ENCODE data around the gene SERP1.
"Not testable (repeated sequence)": the region's sequence is repeated elsewhere in the genome, so short reads cannot be mapped to it uniquely, and the experiment has no call there.

SERP1 gene

DNA sequence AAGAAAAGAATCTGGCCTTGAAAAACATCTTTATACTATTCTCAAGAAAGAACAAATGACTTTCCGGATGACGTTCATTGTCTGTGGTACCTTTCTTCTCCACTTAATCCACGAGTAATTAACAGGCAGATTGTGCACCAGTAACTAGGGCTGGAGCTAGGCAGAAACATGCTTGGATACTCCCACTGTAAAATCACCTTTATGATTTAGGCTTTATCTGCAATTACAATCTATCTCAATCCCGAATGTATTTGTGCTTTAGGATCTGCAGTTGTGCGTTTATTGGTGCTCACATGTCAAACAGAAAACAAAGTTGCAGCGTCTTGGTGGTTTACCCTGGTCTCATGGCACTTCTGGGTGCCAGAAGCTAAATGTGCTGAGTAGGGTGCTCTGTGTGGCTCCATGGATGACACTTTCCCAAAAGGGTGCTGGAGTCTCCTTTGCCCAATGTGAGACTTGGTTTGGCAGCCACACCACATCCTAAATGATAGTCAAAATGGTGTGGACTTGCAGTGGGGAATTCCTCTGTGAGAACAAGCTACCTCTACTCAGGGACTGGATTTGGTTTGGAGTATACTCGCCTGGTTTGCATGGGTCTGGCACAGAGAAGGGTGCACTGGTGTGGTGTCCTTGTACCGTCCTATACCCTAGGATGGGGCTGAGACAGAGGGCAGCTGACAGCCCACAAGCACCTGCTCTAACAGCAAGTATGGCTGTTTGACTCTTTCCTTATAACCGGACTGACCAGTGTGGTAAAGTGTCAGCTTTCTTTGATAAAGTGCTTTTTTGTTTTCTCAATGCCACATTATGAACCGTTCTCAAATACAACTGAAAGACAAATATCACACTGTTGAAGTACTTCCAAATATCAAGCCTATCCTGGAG, 7.7 kb downstream of the SERP1 start:
- DNase-seq = no peak

DNA sequence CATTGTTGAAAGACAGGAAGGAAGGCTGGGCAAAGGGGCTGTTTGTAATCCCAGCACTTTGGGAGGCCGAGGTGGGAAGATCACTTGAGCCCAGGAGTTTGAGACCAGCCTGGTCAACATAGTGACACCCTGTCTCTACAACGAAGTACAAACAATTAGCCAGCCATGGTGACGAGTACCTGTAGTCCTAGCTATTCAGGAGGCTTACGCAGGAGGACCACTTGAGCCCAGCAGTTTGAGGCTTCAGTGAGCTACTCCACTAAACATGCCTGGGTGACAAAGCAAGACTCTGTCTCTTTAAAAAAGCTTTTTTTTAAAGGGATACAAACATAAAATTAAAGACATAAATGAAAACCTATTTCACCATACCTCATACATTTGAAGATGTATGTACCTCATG, 11.1 kb downstream of the SERP1 start:
- no peak for DNase-seq

DNA sequence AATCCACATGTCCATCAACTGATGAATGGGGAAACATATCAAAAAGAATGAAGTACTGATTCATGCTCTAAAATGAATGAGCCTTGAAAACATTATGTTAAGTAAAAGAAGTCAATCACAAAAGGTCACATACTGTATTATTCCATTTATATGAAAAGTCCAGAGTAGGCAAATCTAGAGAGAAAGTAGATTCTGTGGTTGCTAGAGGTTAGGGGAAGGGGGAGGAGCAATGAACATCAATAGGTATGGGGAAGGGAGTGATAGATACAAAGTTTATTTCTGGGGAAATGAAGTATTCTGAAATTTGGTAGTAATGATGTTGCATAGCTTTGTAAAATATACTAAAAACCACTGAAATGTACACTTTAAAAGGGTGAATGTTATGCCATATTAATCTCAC, 14.5 kb downstream of the SERP1 start:
- DNase-seq = peak in 1 of 5 experiments; percentile 52

DNA sequence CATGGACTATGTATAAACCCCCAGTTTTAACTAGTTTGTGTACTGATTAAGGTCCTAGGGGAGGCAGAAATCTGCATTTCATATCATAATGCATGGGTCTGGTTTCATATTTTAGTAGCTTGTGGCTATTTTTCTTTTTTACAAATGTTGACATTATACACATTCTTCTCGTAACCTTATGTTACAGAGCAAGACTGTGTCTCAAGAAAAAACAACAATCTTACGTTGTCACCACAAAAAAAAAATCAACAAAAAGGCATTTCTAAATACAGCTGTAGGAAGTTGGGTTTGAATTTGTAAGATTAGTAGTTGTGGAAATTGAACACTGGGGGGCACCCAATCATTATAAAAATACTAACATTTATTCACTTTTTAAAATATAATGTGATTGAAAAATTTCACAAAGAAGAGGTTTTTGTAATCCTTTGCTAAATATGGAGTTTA, 17.9 kb downstream of the SERP1 start:
- peak in 1 of 5 experiments; percentile 44 for DNase-seq

DNA sequence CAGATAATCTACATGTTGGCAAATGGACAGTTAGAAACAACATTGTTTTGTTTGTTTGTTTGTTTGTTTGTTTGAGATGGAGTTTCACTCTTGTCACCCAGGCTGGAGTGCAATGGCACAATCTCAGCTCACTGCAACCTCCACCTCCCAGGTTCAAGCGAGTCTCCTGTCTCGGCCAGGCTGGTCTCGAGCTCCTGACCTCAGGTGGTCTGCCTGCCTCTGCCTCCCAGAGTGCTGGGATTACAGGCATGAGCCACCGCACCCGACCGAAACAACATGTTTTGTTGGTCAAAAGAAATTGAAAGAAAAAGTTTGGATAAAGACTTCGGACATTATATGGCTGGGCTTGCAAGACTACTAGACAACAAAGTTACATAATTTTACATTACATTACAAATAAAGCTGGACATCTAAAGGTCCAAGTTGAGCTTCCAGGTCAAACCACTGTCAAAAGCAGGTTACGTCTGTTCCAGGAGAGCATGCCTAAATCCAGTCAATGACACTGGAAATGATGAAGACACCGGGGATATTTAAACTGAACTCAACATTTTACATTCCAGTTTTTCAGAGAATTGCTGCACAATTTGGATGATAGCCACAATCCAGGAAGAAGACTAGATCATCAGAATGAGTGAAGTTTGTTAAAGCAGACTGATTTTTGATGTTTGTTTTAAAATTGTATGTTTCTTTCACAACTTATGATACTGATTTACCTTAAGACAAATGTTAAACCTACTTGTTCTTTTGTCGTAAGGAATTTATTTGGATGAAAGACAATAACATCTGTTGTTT, 18.6 kb downstream of the SERP1 start:
- no peak for DNase-seq

DNA sequence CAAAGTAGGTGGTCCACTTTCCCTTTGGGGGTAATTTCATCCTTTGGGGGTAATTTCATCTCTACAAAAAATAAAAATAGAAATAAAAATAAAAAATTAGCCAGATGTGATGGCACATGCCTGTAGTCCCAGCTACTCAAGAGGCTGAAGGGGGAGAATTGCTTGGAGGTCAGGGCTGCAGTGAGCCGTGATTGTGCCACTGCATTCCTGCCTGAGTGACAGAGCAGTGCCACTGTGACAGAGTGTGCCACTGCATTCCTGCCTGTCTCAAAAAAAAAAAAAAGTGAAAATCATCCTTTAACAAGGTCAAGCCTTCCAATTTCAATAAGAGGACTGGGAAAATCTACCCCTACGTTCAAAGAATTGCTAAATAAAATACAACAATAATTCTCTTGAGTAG, 22.8 kb downstream of the SERP1 start:
- no peak for DNase-seq

DNA sequence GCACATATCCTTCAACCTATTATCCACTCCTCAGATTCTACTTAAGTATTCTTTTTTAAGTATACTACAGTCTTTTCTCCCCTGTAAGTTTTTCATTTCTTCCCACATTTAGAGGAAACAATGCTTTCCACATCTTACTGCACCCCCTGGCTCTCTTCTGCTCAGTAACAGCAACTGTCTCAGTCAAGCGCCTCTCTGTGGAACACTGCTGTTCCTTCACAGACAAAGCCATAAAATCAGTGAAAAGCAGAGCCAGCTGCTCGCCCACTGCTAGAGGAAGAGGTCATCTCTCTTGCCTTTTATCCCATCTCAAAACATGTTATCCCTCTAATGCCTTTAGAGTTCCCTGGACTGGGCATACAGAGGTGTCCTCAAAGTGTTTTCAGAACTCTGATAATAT, 24.8 kb downstream of the SERP1 start:
- no peak for DNase-seq

DNA sequence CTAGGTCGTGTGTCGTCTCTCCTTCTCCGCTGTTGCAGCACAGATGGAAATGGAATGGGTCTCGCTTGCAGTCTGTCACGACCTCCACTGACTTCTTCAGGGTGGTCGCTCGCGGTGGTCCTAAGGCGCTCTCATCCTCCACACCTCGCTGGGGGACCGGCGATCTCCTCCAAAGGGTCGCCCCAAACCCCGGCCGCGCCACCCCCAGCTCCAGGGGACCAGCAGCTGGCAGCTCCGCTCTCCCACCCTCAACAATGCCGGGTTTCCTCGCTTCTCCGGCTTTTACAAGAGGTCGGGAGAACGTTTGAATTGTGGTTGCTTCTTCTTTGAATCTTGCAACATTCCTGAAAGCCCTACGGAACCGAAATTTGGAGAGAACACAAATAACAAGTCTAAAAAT, 25.9 kb downstream of the SERP1 start:
- no peak for DNase-seq

DNA sequence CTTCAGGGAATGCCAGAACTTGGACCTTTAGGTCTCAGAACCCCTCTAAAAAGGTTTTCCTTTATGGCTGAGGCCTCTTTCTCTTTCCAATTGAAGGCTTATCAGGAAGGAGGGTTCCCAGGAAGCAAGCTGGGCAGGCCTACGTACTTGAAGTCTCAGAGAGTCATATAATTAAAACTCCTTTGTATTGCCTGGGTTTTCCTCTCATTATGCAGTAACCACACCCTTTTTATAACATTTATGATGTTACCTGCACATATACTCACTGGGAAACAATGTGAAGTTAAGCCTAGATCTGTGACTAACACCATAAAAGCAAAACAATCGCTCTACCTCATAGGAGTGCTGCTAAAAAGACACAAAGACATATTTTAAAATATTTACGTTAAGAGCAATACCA, 27.3 kb downstream of the SERP1 start:
- DNase-seq = no peak

DNA sequence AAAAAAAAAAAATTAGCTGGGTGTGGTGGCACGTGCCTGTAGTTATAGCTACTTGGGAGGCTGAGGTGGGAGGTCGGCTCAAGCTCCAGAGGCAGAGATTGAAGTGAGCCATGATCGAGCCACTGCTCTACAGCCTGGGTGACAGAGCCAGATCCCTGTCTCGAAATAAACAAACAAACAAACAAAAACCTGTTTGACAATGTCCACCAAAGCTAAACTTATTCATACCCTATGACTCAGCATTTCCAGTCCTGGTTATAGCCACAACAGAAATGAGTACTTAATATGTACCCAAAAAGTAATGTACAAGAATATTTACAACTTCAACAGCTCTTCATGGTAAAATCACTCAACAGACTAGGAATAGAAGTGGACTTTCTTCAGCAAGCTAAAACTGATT, 31.1 kb downstream of the SERP1 start:
- DNase-seq = peak in 1 of 5 experiments; percentile 17

DNA sequence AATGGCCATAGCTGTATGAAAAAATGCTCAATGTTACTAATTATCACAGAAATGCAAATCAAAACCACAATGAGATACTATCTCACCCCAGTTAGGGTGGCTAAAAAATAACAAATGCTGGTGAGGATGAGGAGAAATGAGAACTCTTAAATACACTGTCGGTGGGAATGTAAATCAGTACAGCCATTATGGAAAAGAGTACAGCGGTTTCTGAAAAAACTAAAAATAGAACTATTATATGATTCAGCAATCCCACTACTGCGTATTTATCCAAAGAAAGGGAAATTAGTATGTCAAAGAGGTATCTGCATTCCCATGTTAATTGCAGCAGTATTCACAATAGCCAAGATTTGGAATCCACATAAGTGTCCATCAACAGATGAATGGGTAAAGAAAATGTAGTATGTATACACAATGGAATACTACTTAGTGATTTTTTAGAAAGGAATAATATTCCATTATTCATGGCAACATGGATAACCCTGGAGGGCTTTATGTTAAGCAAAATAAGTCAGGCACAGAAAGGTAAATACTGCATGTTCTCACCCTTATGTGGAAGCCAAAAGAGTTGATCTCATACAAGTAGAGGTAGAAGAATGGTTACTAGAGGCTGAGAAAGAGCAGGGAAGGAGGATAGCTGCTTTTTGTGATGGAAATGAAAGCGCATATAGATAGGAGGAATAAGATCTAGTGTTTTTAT, 35.0 kb downstream of the SERP1 start:
- no peak for DNase-seq

DNA sequence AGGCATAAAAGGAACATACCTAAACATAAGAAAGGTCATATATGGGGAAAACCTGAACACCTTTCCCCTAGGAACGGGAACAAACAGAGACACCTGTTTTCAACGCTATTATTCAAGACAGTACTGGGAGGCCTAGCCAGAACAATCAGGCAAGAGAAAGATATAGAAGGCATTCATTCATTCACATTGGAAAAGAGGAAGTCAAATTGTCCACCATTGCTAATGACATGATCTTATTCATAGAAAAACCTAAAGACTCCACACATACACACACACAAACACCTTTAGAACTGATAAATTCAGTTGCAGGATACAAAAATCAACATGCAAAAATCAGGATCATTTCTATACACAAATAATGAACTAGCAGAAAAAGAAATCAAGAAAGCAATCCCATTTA, 36.5 kb downstream of the SERP1 start:
- no peak for DNase-seq

DNA sequence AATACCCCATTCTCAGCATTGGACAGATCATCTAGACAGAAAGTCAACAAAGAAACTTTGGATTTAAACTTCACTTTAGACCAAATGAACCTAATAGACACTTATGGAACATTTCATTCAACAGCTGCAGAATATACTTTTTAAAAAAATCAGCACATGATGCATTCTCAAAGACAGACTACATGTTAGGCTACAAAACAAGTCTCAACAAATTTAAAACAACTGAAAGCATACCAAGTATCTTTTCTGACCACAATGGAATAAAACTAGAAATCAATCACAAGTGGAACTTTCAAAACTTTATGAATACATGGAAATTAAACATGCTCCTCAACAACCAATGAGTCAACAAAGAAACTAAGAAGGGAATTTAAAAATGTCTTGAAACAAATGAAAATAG, 37.9 kb downstream of the SERP1 start:
- DNase-seq = no peak

DNA sequence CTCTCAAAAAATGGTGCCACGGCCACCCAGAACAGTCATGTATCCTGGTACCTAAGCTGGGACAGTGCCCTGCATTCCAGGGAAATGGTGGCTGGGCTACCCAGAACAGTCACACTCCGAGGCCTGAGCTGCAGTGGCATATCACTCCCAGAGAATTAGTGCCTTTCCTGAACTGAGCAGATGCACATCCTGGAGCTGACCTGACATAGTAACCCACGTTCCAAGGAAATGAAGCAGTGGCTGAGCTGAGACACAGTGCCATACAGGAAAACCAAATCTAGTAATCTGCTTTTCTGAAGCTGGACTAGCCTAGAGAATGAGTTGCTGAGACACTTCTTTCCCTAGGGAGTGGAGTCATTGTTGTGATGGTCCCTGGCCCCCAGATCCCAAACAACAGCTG, 41.8 kb downstream of the SERP1 start:
- no peak for DNase-seq

DNA sequence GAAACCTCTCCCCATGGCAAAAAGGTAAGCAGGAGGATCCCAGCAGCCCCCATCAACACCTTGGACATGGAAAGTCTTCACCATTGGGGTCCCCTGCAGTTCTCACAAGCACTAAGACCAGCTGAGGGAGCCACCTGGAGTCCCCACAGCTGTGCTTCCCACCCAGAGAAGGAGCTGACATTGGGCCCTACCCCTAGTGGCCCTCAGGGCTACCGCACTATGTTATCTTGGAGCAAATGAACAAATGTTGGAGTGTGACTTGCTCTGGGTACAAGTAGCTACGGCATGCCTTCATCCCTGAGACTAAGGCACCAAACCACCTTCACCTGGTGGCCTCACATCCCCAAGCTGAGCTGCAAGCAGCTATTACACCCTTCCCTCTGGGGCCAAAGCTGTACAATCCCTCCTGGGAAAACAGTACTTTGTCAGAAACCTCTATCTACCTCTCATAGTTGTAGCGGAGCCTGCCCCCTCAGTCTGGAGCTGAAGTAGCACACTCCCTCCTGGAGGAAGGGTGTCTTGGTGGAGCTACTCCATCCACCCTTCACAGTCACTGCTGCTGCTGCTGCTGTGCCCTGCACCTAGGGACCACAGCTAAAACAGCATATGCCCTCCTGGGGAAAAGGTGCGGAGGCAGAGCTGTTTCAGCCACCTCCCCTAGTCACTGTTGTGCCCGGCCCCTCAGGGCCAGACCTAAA, 42.7 kb downstream of the SERP1 start:
- DNase-seq = no peak

DNA sequence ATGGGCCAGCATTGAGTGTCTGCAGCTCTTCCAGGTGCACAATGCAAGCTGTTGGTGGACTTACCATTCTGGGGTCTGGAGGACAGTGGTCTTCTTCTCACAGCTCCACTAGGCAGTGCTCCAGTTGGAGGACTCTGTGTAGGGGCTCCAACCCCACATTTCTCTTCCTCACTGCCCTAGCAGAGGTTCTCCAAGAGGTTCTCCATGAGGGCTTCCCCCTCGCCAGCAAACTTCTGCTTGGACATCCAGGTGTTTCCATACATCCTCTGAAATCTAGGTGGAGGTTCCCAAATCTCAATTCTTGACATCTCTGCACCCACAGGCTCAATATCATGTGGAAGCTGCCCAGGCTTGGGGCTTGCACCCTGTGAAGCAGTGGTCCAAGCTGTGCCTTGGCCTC, 45.3 kb downstream of the SERP1 start:
- not testable (repeated sequence) for DNase-seq

DNA sequence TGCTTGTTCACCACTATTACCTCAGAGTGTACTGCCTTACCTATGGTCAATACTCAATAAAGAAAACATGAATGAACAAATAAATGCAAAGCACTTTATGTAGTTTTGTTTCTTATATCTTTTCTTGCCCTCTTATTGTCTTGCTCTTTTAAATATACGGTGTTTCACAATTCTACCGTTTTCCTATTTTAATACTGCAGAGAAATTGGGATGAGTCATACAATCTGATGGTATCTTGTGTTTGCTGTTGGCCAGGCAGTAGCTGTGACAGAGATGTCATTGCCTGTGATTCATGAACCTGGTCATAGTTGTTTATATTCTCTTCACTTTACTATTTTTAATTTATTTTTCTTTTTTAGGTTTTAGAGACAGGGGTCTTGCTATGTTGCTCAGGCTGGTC, 48.3 kb downstream of the SERP1 start:
- no peak for DNase-seq

DNA sequence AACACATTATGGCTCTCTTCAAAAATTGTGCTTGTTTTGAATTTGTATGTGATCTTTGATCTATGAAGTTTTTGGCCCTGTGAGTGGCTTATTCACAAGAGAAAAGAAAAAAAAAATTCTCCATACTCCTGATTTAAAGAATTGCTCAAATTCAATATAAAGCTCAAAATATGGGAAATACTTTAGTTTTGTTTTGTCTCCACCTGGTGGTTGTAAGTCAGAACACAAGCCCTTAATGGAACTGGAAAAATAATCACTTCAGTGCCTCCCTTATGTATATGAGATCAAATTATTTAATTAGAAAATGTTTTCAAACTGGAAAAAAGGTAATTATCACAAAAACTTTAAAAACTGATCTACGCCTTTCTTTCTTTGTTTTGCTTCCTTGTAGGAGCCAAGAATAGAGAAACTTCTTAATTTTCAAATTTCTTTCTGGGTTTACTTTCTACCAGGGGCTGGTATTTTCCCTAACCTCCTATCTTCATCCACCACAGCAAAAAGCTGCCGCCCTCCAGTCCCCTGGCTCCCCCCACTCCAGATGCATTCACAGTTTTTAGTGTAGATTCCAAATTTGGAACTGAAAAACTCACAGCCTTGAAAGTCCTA, 50.6 kb downstream of the SERP1 start:
- DNase-seq = peak in 2 of 5 experiments; percentile 7 to 41

DNA sequence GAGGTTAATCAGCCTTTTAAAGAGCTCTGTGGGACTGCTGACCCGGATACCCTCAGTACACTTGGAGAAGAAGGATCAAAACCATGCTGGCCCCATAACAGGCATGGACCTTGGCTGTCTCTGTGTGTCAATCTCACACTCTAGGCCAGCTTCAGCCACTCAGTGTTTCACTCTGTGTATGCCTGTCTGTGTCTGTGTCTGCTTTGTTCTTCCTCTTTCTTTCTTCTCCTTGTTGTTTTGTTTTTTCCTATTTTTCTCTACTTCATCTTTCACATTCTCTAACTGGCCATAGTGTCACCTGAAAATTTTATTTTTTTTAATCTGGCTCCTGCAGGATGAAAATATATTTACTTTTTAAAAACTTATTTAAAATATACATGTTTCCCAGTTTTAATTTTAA, 51.1 kb downstream of the SERP1 start:
- DNase-seq = no peak

DNA sequence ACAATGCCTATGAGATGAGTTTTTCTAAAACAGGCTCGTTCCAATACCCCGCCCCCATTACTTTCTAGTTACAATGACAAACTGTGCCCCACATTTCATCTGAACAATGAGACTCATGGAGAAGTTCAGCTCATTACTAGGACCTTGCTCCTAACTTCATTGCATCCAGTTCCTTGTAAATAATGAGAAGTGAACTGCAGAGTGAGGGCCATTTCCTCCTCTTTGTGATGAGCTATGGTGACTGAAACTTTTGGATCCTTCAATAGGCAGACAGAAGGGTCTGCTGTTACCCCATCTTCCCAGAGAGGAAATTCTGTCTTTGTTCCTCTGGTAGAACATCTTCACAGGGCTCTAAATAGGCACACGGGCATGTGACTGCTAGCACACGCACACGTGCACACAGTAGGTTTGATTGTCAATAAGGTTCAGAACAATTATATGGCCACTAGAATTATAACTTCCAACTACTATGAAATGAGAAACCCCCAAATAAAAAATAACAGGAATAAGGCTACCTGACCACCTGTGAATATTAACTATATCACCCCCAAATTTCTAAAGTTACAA, 51.8 kb downstream of the SERP1 start:
- no peak for DNase-seq
